ENCODE results near the gene SH2D4B. TPM values are rescaled to one million over a fixed set of nuclear protein-coding genes. Genes with fewer than 3 reads are reported as not detected.

SH2D4B gene
- total RNA-seq, 1 donor from 2014 or later: not detected

DNA sequence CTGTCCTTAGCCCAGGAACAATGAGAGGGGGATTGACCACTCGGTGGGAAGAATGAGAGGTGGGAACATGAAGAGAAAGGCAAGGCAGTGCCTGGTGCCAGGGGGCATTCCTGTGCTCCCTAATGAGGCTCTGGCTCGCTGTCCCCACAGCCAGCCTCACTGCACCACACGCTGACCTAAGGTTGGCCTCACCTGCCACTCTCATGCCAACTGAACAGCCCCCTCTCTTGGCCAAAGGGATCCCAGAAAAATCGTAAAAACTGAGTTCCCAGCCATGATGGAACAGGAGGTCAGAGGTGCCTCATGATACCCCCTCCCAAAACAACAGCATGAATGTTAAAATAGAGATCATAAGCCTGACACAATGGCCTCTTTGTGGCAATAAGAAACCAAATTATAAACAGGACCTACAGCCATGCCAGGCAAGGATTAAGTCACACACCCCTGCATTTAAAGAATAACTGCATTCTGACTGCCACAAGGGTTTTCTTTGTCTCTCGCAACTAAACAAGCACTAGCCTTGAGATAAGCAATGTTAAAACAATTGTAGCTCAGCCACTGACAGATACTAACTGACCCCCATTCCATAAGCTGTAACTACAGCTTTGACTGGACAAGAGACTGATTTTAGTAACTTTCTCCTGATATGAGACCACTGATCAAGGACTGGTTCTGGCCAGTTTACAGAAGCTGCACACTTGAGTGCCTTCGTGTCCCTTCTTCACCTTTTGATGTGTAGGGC is 149.2 kb downstream of the SH2D4B start:
- no peak for DNase-seq (ENCODE audit: low read depth)
- H3K4me3 ChIP-seq (ENCODE audit: low read depth, low read length): no peak overlapping the region
- TF ChIP-seq, protein P1, sequence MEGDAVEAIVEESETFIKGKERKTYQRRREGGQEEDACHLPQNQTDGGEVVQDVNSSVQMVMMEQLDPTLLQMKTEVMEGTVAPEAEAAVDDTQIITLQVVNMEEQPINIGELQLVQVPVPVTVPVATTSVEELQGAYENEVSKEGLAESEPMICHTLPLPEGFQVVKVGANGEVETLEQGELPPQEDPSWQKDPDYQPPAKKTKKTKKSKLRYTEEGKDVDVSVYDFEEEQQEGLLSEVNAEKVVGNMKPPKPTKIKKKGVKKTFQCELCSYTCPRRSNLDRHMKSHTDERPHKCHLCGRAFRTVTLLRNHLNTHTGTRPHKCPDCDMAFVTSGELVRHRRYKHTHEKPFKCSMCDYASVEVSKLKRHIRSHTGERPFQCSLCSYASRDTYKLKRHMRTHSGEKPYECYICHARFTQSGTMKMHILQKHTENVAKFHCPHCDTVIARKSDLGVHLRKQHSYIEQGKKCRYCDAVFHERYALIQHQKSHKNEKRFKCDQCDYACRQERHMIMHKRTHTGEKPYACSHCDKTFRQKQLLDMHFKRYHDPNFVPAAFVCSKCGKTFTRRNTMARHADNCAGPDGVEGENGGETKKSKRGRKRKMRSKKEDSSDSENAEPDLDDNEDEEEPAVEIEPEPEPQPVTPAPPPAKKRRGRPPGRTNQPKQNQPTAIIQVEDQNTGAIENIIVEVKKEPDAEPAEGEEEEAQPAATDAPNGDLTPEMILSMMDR (conservative IDR thresholded peaks at IDR 0.05; ENCODE audit: low read depth, low read length): no peak

DNA sequence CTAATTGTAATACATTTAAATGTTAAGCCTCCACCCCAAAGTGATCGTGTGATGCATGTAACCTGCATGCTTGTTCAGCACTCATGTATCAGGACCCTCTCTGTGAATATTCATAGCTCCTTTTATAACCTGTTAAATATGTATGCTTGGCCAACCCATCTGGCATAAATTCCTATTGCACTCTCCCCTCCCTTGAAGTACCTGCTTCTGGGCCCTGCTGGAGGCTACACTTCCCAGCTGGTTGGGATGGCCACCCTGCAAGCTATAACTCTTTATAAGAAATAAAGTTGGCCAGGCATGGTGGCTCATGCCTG is 149.7 kb downstream of the SH2D4B start:
- H3K4me3 ChIP-seq (ENCODE audit: low read depth, low read length): no peak overlapping the region
- no peak for DNase-seq (ENCODE audit: low read depth)
- TF ChIP-seq, protein P1 (conservative IDR thresholded peaks at IDR 0.05; ENCODE audit: low read depth, low read length): no peak

DNA sequence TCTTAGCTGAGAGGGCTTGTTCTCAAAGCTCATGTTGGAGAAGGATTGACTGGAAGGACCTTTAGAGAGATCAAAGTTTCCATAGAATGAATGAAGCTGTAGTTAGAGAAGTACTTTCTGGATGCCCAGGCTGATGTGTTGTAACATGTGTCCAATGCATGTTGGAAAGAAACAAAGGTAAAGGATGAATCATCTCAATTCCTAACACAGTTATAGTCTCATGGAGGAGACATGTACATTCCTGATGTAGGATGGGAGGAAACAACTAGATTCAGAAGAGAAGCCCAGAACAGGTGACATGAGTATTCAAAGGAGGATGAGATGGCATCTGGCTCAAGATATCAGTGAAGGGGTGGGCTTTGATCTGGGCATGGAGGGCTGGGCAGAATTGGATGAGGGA is 152.7 kb downstream of the SH2D4B start:
- DNase-seq (ENCODE audit: low read depth): no peak
- no peak overlapping the region for H3K4me3 ChIP-seq (ENCODE audit: low read depth, low read length)
- TF ChIP-seq, protein P1 (conservative IDR thresholded peaks at IDR 0.05; ENCODE audit: low read depth, low read length): no peak

DNA sequence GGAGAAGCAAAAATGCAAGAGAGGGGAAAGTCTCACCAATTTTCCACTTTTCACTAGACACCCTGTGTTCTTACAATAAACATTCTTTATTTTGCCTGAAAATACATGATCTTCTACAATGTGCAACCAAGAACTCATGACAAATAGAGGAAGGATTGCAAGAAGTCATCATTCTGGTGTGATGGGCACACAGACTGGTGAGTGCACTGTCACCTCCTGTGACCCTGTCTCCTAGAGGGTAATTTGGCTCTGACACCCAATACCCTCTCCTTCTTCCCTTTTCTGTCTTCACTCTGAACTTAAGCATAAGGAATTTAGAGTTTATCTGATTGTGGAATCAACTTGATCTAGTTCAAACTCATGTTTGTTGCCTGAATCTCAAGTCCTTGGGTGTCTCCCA is 153.7 kb downstream of the SH2D4B start:
- TF ChIP-seq, protein P1 (conservative IDR thresholded peaks at IDR 0.05; ENCODE audit: low read depth, low read length): no peak
- H3K4me3 ChIP-seq (ENCODE audit: low read depth, low read length): no peak overlapping the region
- DNase-seq (ENCODE audit: low read depth): no peak

DNA sequence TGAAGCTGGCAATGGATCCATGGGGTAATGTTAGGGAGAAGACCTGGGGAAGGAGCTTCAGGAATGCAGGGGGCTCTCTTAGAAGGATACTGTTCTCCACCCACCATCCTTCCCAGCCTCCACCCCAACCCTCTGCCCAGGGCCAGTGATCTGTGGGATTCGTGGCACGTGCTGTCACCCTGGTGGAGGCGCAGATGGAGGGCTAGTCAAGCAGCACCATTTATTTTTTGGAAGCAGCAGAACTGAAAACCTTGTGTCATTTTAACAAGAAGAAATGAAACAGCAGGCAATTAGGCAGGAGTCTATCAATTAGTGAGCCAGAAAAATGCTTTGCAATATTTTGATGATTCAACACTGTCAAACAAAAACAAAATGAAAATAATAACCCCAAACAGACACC is 155.9 kb downstream of the SH2D4B start:
- TF ChIP-seq, protein P1 (conservative IDR thresholded peaks at IDR 0.05; ENCODE audit: low read depth, low read length): no peak
- DNase-seq (ENCODE audit: low read depth): no peak
- H3K4me3 ChIP-seq (ENCODE audit: low read depth, low read length): no peak overlapping the region

DNA sequence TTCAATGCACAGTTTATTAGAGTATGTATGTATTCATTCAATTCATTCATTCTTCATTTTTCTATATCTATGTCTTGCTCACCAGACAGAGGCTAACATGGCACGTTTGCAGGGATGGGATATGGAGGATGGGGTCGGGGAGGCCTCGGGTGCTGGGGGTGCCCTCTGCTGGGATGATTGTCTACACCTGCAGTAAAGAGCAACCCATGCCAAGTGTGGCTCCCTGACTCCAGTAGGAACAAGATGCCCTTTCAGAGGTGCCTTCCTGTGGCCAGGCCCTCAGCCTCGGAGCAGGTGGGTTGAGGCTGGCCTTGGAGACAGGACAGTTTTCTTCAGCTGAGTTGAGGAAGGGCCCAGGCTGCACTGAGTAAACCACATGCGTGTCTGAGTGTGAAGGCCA is 157.2 kb downstream of the SH2D4B start:
- no peak for DNase-seq (ENCODE audit: low read depth)
- TF ChIP-seq, protein P1 (conservative IDR thresholded peaks at IDR 0.05; ENCODE audit: low read depth, low read length): peak; percentile 13
- no peak overlapping the region for H3K4me3 ChIP-seq (ENCODE audit: low read depth, low read length)

Other genes starting within 250 kb of the SH2D4B start
- gene MAT1A, start 248.2 kb upstream of the SH2D4B start, total RNA-seq: not detected in 2 replicates
- gene DYDC1, start 181.1 kb upstream of the SH2D4B start, total RNA-seq: not detected in 2 replicates
- gene DYDC2, start 181.1 kb upstream of the SH2D4B start, total RNA-seq: 0.22 and 2.1 TPM in 2 replicates
- gene PRXL2A, start 129.4 kb upstream of the SH2D4B start, total RNA-seq: 50.5 and 52.0 TPM in 2 replicates
- gene TSPAN14, start 83.6 kb upstream of the SH2D4B start, total RNA-seq: 96.7 and 139 TPM in 2 replicates

Data from epithelial cell of proximal tubule (primary cell).